Mesothelial cell of epicardium (in vitro differentiated cells): ENCODE data around the gene AFF3. TPM values are rescaled to one million over a fixed set of nuclear protein-coding genes. Genes with fewer than 3 reads are reported as not detected.

Experiments used
- DNase-seq, 2 experiments: peaks; one replicate each; pipeline ENCODE4 v3.0.0; 2021; ENCODE audit warnings: low spot score in 2 of 2; ENCODE audit not compliant: unreplicated experiment in 2 of 2
- H3K27ac Mint-ChIP-seq: 2 replicates; pipeline ENCODE4 v1.8.0; 2021; ENCODE audit warnings: mixed read lengths
- H3K27me3 Mint-ChIP-seq: 2 replicates; pipeline ENCODE4 v1.8.0; 2021; ENCODE audit warnings: low read depth, mixed read lengths
- H3K36me3 Mint-ChIP-seq: 2 replicates; pipeline ENCODE4 v1.8.0; 2021; ENCODE audit warnings: mixed read lengths
- H3K4me1 Mint-ChIP-seq: 2 replicates; pipeline ENCODE4 v1.8.0; 2021; ENCODE audit warnings: mixed read lengths
- H3K4me3 Mint-ChIP-seq: 2 replicates; pipeline ENCODE4 v1.8.0; 2021; ENCODE audit warnings: mild to moderate bottlenecking, moderate library complexity, mixed read lengths
- H3K9me3 Mint-ChIP-seq: 2 replicates; pipeline ENCODE4 v1.8.0; 2021; ENCODE audit warnings: mixed read lengths
- total RNA-seq: library from RNA; stranded (reverse); gene quantifications from 3 replicates; pipeline ENCODE4 v1.2.1, GENCODE V29; 2021
- TF ChIP-seq, protein P1 (sequence below): fragments of 200-600 bp; sonication (generic); IDR thresholded peaks from one replicate; pipeline ENCODE4 v1.5.0; 2021; ENCODE audit warnings: antibody characterized with exemption; ENCODE audit not compliant: unreplicated experiment

AFF3 gene
- total RNA-seq, 1 donor from 2014 or later = 14.4 TPM

DNA sequence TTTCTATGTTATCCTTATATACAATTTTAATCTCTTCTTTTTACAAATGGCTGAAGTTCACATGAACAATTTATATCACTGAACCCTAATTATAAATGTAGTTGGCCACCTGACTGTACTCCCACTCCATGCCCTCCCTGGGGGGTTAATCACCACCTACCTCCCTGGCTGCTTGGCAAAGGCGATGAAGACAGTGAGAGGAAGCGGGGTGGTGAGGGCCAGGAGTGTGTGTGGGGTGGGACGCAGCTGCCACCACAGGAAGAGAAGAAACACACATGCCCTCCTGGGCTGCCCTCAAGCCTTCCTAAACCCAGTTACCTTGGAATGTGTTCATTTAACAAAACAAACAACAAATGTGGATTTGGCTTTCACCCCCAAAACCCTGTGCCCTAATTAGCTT, 565.6 kb downstream of the AFF3 start:
- H3K27ac Mint-ChIP-seq = no peak overlapping the region
- no peak for DNase-seq
- H3K4me3 Mint-ChIP-seq = no peak overlapping the region
- TF ChIP-seq, protein P1, sequence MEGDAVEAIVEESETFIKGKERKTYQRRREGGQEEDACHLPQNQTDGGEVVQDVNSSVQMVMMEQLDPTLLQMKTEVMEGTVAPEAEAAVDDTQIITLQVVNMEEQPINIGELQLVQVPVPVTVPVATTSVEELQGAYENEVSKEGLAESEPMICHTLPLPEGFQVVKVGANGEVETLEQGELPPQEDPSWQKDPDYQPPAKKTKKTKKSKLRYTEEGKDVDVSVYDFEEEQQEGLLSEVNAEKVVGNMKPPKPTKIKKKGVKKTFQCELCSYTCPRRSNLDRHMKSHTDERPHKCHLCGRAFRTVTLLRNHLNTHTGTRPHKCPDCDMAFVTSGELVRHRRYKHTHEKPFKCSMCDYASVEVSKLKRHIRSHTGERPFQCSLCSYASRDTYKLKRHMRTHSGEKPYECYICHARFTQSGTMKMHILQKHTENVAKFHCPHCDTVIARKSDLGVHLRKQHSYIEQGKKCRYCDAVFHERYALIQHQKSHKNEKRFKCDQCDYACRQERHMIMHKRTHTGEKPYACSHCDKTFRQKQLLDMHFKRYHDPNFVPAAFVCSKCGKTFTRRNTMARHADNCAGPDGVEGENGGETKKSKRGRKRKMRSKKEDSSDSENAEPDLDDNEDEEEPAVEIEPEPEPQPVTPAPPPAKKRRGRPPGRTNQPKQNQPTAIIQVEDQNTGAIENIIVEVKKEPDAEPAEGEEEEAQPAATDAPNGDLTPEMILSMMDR = no peak
- no peaks in the 10 kb centered on the region for H3K36me3 Mint-ChIP-seq
- peaks cover 16% of the 10 kb centered on the region for H3K27me3 Mint-ChIP-seq
- H3K4me1 Mint-ChIP-seq = no peaks in the 10 kb centered on the region
- no peaks in the 10 kb centered on the region for H3K9me3 Mint-ChIP-seq

DNA sequence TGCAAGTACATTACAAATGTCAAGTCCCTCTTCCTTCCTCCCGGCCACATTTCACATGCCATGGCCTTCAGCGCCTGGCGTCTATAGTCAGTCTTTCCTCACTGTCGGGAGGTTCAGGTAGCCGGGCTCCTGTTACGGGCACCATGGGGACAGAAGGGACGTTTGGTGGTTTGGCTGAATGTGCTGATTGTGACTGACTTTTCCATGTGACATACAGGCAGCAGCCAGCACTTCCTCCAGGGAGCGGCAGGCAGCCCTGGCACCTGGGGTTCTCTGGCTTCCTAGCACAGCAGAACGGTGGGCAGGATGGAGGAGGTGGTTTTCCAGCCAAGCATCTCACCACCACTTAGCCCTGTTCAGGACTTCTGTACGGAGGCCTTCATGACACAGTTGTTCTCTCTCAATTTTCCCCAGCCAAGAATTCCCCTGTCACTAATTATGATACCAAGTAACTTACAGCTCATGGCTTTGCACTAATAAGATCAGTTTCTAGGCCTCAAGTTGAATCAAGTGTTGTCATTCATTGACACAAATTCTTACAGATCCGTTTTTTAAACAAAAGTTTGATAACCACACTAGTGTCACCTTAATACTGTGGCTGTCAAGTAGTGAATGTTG, 568.6 kb downstream of the AFF3 start:
- Mint-ChIP-seq H3K9me3 (no peaks in the 10 kb centered on the region), H3K4me1 (no peaks in the 10 kb centered on the region)

DNA sequence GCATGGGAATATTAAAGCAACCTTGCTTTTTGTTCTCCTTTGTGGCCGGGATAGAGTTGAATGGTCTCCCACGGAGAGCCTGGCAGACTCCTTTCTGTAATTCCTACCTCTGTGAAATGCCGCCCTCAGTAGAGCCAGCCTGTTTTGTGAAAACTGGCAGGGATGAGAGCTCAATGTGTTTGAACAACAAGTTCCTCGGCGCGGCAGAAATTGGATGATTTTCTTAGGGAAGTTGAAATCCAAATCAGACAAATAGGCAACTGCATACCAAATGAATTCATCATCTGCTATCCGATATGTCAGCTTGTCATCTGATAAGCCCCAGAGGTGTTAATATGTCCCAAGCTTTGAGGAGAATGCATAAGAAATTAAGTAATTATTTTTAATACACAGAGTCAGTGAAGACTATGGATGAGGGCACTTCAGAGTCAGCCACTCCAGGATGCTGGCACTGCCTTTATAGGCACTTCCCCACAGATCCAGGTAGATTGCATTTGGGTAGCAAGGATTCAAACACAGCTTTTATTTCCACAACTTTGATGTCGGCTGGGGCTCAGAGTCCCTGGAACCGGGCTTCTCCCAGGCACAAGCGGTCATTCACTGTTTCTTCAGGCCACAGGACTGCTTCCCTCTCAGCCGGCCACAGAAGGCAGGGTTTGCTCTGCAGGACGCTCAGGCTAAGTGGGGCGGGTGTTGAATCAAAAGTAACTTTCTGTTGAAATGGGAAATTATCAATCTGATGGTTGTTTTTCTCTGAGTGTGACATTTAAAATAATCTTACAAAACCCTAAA, 569.8 kb downstream of the AFF3 start:
- no peak overlapping the region for H3K27ac Mint-ChIP-seq
- H3K4me3 Mint-ChIP-seq = no peak overlapping the region
- H3K27me3 Mint-ChIP-seq = peaks cover 16% of the 10 kb centered on the region
- TF ChIP-seq, protein P1 = no peak
- no peaks in the 10 kb centered on the region for H3K9me3 Mint-ChIP-seq
- no peaks in the 10 kb centered on the region for H3K36me3 Mint-ChIP-seq
- H3K4me1 Mint-ChIP-seq = no peaks in the 10 kb centered on the region
- DNase-seq = no peak

More for the DNA sequence above, 568.6 kb downstream of the AFF3 start:
- no peak for DNase-seq
- H3K4me3 Mint-ChIP-seq = no peak overlapping the region
- H3K36me3 Mint-ChIP-seq = no peaks in the 10 kb centered on the region
- no peak overlapping the region for H3K27ac Mint-ChIP-seq
- H3K27me3 Mint-ChIP-seq = peaks cover 16% of the 10 kb centered on the region
- TF ChIP-seq, protein P1 = no peak

DNA sequence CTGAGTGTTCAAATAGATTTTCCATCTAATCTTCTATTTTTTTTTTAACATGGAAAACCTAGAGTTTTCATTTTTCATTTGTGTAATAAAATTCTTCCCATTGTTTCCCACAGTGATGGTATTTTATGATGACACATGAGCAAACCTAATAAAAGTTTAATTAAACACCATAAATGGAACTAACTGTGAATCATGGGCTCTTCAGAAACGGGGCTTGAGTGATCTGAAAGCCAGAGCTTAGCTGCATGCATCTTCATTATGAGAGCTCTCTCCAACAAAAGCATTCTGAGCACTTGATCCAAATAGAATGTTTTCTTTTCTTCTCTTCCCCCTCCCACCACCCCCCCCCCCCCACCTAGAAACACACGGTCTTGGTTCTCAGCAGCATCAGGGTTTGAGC, 570.4 kb downstream of the AFF3 start:
- Mint-ChIP-seq H3K4me1 (no peaks in the 10 kb centered on the region), H3K4me3 (no peak overlapping the region), H3K27ac (no peak overlapping the region), H3K36me3 (no peaks in the 10 kb centered on the region), H3K27me3 (peaks cover 20% of the 10 kb centered on the region), H3K9me3 (no peaks in the 10 kb centered on the region)
- DNase-seq = no peak
- TF ChIP-seq, protein P1 = no peak

DNA sequence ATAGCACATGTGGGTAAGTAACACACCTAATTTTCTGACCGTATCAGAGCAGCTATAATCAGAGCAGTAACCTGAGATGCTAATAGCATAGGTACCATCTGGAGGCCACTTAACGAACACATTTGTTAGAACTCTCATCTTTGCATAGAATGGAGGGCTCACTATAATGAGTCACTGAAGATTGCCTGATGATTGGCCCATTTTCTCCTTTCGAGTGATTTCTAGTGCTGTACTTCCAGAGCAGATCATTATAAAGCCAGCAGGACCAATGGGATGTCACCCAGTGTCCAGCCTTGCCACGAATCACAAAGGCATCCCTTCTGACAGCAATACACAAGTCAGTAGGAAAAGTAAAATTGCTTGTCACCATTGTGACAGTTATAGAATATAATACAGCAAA, 570.9 kb downstream of the AFF3 start:
- H3K36me3 Mint-ChIP-seq = no peaks in the 10 kb centered on the region
- DNase-seq = no peak
- no peaks in the 10 kb centered on the region for H3K9me3 Mint-ChIP-seq
- peaks cover 20% of the 10 kb centered on the region for H3K27me3 Mint-ChIP-seq
- H3K27ac Mint-ChIP-seq = no peak overlapping the region
- no peaks in the 10 kb centered on the region for H3K4me1 Mint-ChIP-seq
- H3K4me3 Mint-ChIP-seq = no peak overlapping the region
- TF ChIP-seq, protein P1 = no peak
